ENCODE results near the gene SLC28A1.
A peak's percentile ranks its signal among the peaks of the same experiment; 100 is the strongest.
"Not testable (repeated sequence)": the region's sequence is repeated elsewhere in the genome, so short reads cannot be mapped to it uniquely, and the experiment has no call there.

The SLC28A1 gene

GRCh38 chr15:84862214-84862975 is 22.1 kb upstream of the SLC28A1 start:
- DNase-seq, result no peak

GRCh38 chr15:84863565-84864443 is 20.7 kb upstream of the SLC28A1 start:
- no peak for DNase-seq

GRCh38 chr15:84864444-84864795 is 20.0 kb upstream of the SLC28A1 start:
- DNase-seq, result no peak

- no peak for DNase-seq
These were observed 19.3 kb upstream of the SLC28A1 start for GRCh38 chr15:84865074-84865569.

- no peak for DNase-seq
These were observed 16.2 kb upstream of the SLC28A1 start for GRCh38 chr15:84868037-84868880.

- no peak for DNase-seq
These were observed 15.0 kb upstream of the SLC28A1 start for GRCh38 chr15:84869510-84869909.

GRCh38 chr15:84871428-84871985 is 13.0 kb upstream of the SLC28A1 start:
- DNase-seq, result no peak

- DNase-seq, result no peak
These were observed 12.2 kb upstream of the SLC28A1 start for GRCh38 chr15:84872009-84872910.

GRCh38 chr15:84873997-84874396 is 10.5 kb upstream of the SLC28A1 start:
- DNase-seq, result no peak

- DNase-seq, result no peak
These were observed 9.3 kb upstream of the SLC28A1 start for GRCh38 chr15:84874981-84875699.

- DNase-seq, result no peak
These were observed 8.2 kb upstream of the SLC28A1 start for GRCh38 chr15:84876269-84876668.

GRCh38 chr15:84877701-84878100 is 6.8 kb upstream of the SLC28A1 start:
- DNase-seq, result not testable (repeated sequence)

- DNase-seq, result peak; percentile 1
These were observed 6.0 kb upstream of the SLC28A1 start for GRCh38 chr15:84878504-84878903.

GRCh38 chr15:84879088-84879780 is 5.2 kb upstream of the SLC28A1 start:
- DNase-seq, result no peak

- no peak for DNase-seq
These were observed 4.5 kb upstream of the SLC28A1 start for GRCh38 chr15:84880007-84880406.

- DNase-seq, result no peak
These were observed 3.5 kb upstream of the SLC28A1 start for GRCh38 chr15:84880822-84881519.

GRCh38 chr15:84881520-84881830 is 3.0 kb upstream of the SLC28A1 start:
- no peak for DNase-seq

GRCh38 chr15:84883466-84883865 is 996 bp upstream of the SLC28A1 start:
- no peak for DNase-seq

GRCh38 chr15:84885801-84886200 is 1.3 kb downstream of the SLC28A1 start:
- no peak for DNase-seq

Data from NCI-H2227 treated with DMSO at 0.1 percent for 48 hours (cell line).